ENCODE data around the gene NFASC. TPM values are rescaled to one million over a fixed set of nuclear protein-coding genes. Genes with fewer than 3 reads are reported as not detected.

NFASC gene
- total RNA-seq, 2 experiments from 2014 or later: not detected

DNA sequence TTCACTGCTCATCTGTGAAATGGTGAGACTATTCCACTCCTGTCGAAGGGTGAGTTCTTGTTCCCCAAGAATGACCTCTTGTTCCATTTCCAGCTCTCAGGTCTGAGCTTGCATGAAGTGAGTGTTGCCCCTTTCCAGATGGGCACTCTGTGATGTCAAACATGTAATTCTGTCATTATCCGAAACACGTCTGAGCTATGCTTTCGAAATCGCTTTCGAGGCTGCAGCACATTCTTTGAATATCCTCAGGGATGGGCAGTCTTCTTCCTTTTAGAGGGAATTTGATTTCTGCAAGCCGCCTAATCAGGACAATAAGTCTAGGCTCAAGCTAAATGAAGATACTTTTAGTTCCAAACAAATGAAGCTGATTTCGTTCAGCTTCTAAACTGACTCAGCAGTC lies 15.1 kb downstream of the NFASC start:
- H3K27ac ChIP-seq (ENCODE audit: low read depth, low read length, poor library complexity, severe bottlenecking): no peak overlapping the region
- TF ChIP-seq, protein P1, sequence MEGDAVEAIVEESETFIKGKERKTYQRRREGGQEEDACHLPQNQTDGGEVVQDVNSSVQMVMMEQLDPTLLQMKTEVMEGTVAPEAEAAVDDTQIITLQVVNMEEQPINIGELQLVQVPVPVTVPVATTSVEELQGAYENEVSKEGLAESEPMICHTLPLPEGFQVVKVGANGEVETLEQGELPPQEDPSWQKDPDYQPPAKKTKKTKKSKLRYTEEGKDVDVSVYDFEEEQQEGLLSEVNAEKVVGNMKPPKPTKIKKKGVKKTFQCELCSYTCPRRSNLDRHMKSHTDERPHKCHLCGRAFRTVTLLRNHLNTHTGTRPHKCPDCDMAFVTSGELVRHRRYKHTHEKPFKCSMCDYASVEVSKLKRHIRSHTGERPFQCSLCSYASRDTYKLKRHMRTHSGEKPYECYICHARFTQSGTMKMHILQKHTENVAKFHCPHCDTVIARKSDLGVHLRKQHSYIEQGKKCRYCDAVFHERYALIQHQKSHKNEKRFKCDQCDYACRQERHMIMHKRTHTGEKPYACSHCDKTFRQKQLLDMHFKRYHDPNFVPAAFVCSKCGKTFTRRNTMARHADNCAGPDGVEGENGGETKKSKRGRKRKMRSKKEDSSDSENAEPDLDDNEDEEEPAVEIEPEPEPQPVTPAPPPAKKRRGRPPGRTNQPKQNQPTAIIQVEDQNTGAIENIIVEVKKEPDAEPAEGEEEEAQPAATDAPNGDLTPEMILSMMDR (conservative IDR thresholded peaks at IDR 0.05; ENCODE audit: low read length): no peak
- no peak for TF ChIP-seq EZH2phosphoT487 (IDR thresholded peaks at IDR 0.05; ENCODE audit: borderline replicate concordance, low read depth, low read length)
- CTCF ChIA-PET (ENCODE audit: unreplicated experiment): no interaction called here

DNA sequence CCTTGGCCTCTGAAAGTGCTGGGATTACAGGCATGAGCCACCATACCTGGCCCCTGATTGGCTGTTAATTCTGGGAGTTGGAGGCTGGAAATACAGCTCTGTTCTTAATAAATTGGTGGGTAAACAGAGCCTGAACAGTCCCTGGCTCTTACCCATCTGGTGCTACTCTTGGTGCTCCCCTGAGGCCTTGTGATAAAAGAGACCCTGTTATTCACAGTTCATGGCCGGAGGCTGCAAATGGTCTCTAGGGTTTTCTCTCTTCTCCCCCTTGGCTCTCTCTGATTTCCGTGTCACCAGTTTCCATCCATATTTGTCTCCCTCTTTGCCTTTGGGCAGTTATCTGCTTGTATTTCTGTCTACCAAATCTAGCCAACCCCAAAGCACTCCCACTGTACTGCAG lies 17.2 kb downstream of the NFASC start:
- intact Hi-C loops (cut with micrococcal nuclease; ENCODE audit: unreplicated experiment): no loop called here
- ChIA-PET CTCF (ENCODE audit: unreplicated experiment) (interaction anchor here (0.6 kb wide), 1 partner anchor 315 kb away, joined by 3 read pairs; no protein-coding TSS in a partner anchor), POLR2A (interaction anchor here (0.6 kb wide), 1 partner anchor 327 kb away, joined by 3 read pairs; no protein-coding TSS in a partner anchor)

More for the DNA sequence above, 15.1 kb downstream of the NFASC start:
- Histone ChIP-seq H3K4me2 (ENCODE audit: low read length) (no peak overlapping the region), H2AFZ (ENCODE audit: low read length) (no peak overlapping the region), H3K4me1 (ENCODE audit: insufficient read depth, low read length, poor library complexity, severe bottlenecking) (no peaks in the 10 kb centered on the region), H3K9me2 (ENCODE audit: insufficient read depth, low read length) (no peaks in the 10 kb centered on the region), H4K20me1 (ENCODE audit: insufficient read depth, low read length) (no peaks in the 10 kb centered on the region), H3K79me2 (ENCODE audit: insufficient read depth, low read depth, low read length) (no peaks in the 10 kb centered on the region), H3K9me3 (ENCODE audit: low read length) (no peaks in the 10 kb centered on the region), H3K4me3 (ENCODE audit: low read depth, low read length, poor library complexity, severe bottlenecking) (no peak overlapping the region), H3K36me3 (ENCODE audit: insufficient read depth, low read length) (no peaks in the 10 kb centered on the region)
- BruUV-seq (replicated peaks): no TSS peak
- DNase-seq (ENCODE audit: low spot score): no peak
- intact Hi-C loops (cut with micrococcal nuclease; ENCODE audit: unreplicated experiment): no loop called here
- POLR2A ChIA-PET: no interaction called here

DNA sequence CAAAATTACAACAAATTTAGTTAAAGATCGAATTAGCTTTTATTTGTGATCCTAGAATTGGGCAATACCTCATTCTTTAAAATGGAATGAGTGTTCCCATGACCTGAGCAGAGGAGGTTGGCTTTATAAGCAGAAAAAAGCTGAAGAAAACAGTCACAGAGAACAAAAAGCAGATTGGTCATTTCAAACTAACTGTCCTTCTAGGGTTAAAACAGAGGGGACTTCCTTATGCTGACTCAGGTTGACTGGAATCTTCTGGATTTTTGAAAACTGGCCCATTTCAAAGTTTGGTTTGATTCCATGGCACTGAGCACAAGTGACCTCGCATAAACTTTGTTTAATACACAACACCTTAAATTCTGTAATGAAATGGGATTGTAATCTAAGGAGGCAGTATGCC lies 17.6 kb downstream of the NFASC start:
- Histone ChIP-seq H2AFZ (ENCODE audit: low read length) (no peak overlapping the region), H3K4me3 (ENCODE audit: low read depth, low read length, poor library complexity, severe bottlenecking) (no peak overlapping the region), H3K36me3 (ENCODE audit: insufficient read depth, low read length) (no peaks in the 10 kb centered on the region), H3K9me2 (ENCODE audit: insufficient read depth, low read length) (no peaks in the 10 kb centered on the region), H3K4me1 (ENCODE audit: insufficient read depth, low read length, poor library complexity, severe bottlenecking) (no peaks in the 10 kb centered on the region), H3K79me2 (ENCODE audit: insufficient read depth, low read depth, low read length) (no peaks in the 10 kb centered on the region), H3K9me3 (ENCODE audit: low read length) (no peaks in the 10 kb centered on the region), H3K27ac (ENCODE audit: low read depth, low read length, poor library complexity, severe bottlenecking) (no peak overlapping the region), H3K4me2 (ENCODE audit: low read length) (no peak overlapping the region), H4K20me1 (ENCODE audit: insufficient read depth, low read length) (no peaks in the 10 kb centered on the region)
- intact Hi-C loops (cut with micrococcal nuclease; ENCODE audit: unreplicated experiment): no loop called here
- ChIA-PET CTCF (ENCODE audit: unreplicated experiment) (no interaction called here), POLR2A (no interaction called here)
- TF ChIP-seq EZH2phosphoT487 (IDR thresholded peaks at IDR 0.05; ENCODE audit: borderline replicate concordance, low read depth, low read length): no peak
- TF ChIP-seq, protein P1 (conservative IDR thresholded peaks at IDR 0.05; ENCODE audit: low read length): no peak
- BruUV-seq (replicated peaks): no TSS peak
- DNase-seq (ENCODE audit: low spot score): no peak

More for the DNA sequence above, 17.2 kb downstream of the NFASC start:
- DNase-seq (ENCODE audit: low spot score): no peak
- Histone ChIP-seq H2AFZ (ENCODE audit: low read length) (no peak overlapping the region), H3K79me2 (ENCODE audit: insufficient read depth, low read depth, low read length) (no peaks in the 10 kb centered on the region), H3K36me3 (ENCODE audit: insufficient read depth, low read length) (no peaks in the 10 kb centered on the region), H3K9me2 (ENCODE audit: insufficient read depth, low read length) (no peaks in the 10 kb centered on the region), H3K27ac (ENCODE audit: low read depth, low read length, poor library complexity, severe bottlenecking) (no peak overlapping the region), H3K4me1 (ENCODE audit: insufficient read depth, low read length, poor library complexity, severe bottlenecking) (no peaks in the 10 kb centered on the region), H3K9me3 (ENCODE audit: low read length) (no peaks in the 10 kb centered on the region), H3K4me3 (ENCODE audit: low read depth, low read length, poor library complexity, severe bottlenecking) (no peak overlapping the region), H3K4me2 (ENCODE audit: low read length) (no peak overlapping the region), H4K20me1 (ENCODE audit: insufficient read depth, low read length) (no peaks in the 10 kb centered on the region)
- BruUV-seq (replicated peaks): no TSS peak
- no peak for TF ChIP-seq EZH2phosphoT487 (IDR thresholded peaks at IDR 0.05; ENCODE audit: borderline replicate concordance, low read depth, low read length)
- TF ChIP-seq, protein P1 (conservative IDR thresholded peaks at IDR 0.05; ENCODE audit: low read length): no peak
